Neuron (in vitro differentiated cells): Measurements from ENCODE around the gene OR52J3.

ENCODE experiments used
- H2AFZ ChIP-seq: one replicate; pipeline ENCODE4 v1.6.1; 2013; ENCODE audit warnings: low read depth, mild to moderate bottlenecking, inconsistent platforms, low read length, moderate library complexity
- H3K27me3 ChIP-seq: one replicate; pipeline ENCODE4 v1.6.1; 2013; ENCODE audit warnings: low read length; ENCODE audit not compliant: insufficient read depth
- H3K36me3 ChIP-seq: one replicate; pipeline ENCODE4 v1.6.1; 2013; ENCODE audit warnings: low read length; ENCODE audit not compliant: insufficient read depth
- H3K4me1 ChIP-seq: one replicate; pipeline ENCODE4 v1.6.1; 2013; ENCODE audit warnings: low read length; ENCODE audit not compliant: insufficient read depth
- H3K4me3 ChIP-seq: 2 replicates; pipeline ENCODE4 v1.5.1; 2013; ENCODE audit warnings: mild to moderate bottlenecking, low read length, moderate library complexity
- H3K9me3 ChIP-seq: one replicate; pipeline ENCODE4 v1.6.1; 2013; ENCODE audit warnings: low read length

Gene OR52J3

GRCh38 chr11:5059391-5059790 lies 13.1 kb downstream of the OR52J3 start, which contains the start of gene OR52E2:
TSS of gene OR52E2 (minus strand) at chr11:5059627. CDS start at chr11:5059627, 0 bp downstream.
- H2AFZ ChIP-seq: no peak within 1 kb of the TSS
- H3K4me3 ChIP-seq: no peak within 1 kb of the TSS
- H3K9me3 ChIP-seq: no peaks in the 10 kb centered on the region
- no peaks in the 10 kb centered on the region for H3K27me3 ChIP-seq
- no peaks in the 10 kb centered on the region for H3K36me3 ChIP-seq
- H3K4me1 ChIP-seq: no peaks in the 10 kb centered on the region

GRCh38 chr11:5065027-5065426 lies 18.7 kb downstream of the OR52J3 start:
- no peaks in the 10 kb centered on the region for H3K27me3 ChIP-seq
- no peak overlapping the region for H2AFZ ChIP-seq
- no peaks in the 10 kb centered on the region for H3K36me3 ChIP-seq
- no peaks in the 10 kb centered on the region for H3K4me1 ChIP-seq
- no peak overlapping the region for H3K4me3 ChIP-seq
- no peaks in the 10 kb centered on the region for H3K9me3 ChIP-seq

DNA sequence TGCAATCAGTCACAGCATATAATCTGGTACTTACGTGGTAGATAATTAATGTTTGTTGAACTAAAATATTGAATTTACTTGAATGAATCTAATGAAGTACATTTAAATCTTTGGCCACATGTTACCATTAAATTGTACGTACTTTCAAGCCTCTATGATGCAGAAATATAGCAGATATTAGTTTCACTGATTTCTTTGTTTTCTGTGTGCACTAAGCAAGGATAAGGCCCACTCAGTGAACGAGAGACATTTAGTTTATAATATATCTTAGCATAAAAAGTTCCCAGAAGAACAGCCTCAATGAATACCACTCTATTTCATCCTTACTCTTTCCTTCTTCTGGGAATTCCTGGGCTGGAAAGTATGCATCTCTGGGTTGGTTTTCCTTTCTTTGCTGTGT lies 22.9 kb downstream of the OR52J3 start, which contains the start of gene OR52E1:
Gene OR52E1 (plus strand): TSS at position 301 of the 400 bp plus-strand sequence.
- no peaks in the 10 kb centered on the region for H3K4me1 ChIP-seq
- no peaks in the 10 kb centered on the region for H3K36me3 ChIP-seq
- H3K9me3 ChIP-seq: no peaks in the 10 kb centered on the region
- no peak within 1 kb of the TSS for H2AFZ ChIP-seq
- H3K4me3 ChIP-seq: no peak within 1 kb of the TSS
- no peaks in the 10 kb centered on the region for H3K27me3 ChIP-seq

GRCh38 chr11:5071799-5072198 lies 25.5 kb downstream of the OR52J3 start:
- H3K4me1 ChIP-seq: no peaks in the 10 kb centered on the region

GRCh38 chr11:5081405-5081804 lies 35.1 kb downstream of the OR52J3 start:
- Histone ChIP-seq H2AFZ (no peak overlapping the region), H3K4me3 (no peak overlapping the region), H3K4me1 (no peaks in the 10 kb centered on the region), H3K9me3 (no peaks in the 10 kb centered on the region), H3K27me3 (no peaks in the 10 kb centered on the region), H3K36me3 (no peaks in the 10 kb centered on the region)

More at GRCh38 chr11:5071799-5072198, 25.5 kb downstream of the OR52J3 start:
- no peak overlapping the region for H3K4me3 ChIP-seq
- no peak overlapping the region for H2AFZ ChIP-seq
- no peaks in the 10 kb centered on the region for H3K27me3 ChIP-seq
- no peaks in the 10 kb centered on the region for H3K36me3 ChIP-seq
- no peaks in the 10 kb centered on the region for H3K9me3 ChIP-seq

DNA sequence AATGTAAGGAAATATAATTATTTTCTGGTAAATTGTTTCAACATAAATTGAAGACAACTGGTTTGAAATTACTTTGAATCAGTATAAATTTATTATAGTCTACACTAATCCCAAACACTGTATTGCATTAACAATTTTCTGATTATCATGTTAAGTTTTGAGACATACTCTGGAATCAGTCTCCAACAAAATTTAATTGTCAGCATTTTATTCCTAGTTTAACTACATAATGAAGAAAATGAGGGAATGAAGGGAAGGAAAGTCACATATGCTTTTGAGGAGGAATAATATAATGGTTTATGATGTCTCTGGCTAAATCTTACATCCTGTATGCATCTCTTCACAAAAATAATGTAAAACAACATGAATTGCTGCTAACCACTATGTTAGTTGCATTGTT lies 37.3 kb downstream of the OR52J3 start:
- no peaks in the 10 kb centered on the region for H3K27me3 ChIP-seq
- H3K4me3 ChIP-seq: no peak overlapping the region
- no peaks in the 10 kb centered on the region for H3K4me1 ChIP-seq
- no peaks in the 10 kb centered on the region for H3K36me3 ChIP-seq
- no peaks in the 10 kb centered on the region for H3K9me3 ChIP-seq
- H2AFZ ChIP-seq: no peak overlapping the region

GRCh38 chr11:5088556-5088955 lies 42.2 kb downstream of the OR52J3 start:
- no peaks in the 10 kb centered on the region for H3K36me3 ChIP-seq
- H2AFZ ChIP-seq: no peak overlapping the region
- H3K4me3 ChIP-seq: no peak overlapping the region
- H3K4me1 ChIP-seq: peaks cover 3% of the 10 kb centered on the region
- H3K27me3 ChIP-seq: no peaks in the 10 kb centered on the region
- no peaks in the 10 kb centered on the region for H3K9me3 ChIP-seq

DNA sequence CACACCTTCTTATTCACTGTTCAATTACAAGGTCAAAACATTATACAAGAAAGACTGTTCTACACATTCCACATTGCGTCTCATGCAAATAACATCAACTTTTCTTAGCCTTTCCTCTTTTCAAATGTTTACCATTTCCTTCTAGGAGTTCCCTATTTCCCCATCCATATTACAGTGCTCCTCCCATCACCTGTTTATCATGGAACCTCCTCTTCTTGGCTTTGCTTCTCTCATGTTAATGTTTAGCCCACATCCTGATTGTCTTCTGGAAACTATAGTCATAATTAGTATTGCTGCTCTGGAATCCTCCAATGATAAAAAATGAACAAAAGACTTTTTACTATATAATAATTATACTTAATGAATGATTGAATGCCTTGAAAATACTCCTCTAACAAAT lies 44.3 kb downstream of the OR52J3 start:
- H3K27me3 ChIP-seq: no peaks in the 10 kb centered on the region
- H3K4me3 ChIP-seq: no peak overlapping the region
- no peak overlapping the region for H2AFZ ChIP-seq
- no peaks in the 10 kb centered on the region for H3K36me3 ChIP-seq
- H3K4me1 ChIP-seq: peaks cover 3% of the 10 kb centered on the region
- H3K9me3 ChIP-seq: no peaks in the 10 kb centered on the region

DNA sequence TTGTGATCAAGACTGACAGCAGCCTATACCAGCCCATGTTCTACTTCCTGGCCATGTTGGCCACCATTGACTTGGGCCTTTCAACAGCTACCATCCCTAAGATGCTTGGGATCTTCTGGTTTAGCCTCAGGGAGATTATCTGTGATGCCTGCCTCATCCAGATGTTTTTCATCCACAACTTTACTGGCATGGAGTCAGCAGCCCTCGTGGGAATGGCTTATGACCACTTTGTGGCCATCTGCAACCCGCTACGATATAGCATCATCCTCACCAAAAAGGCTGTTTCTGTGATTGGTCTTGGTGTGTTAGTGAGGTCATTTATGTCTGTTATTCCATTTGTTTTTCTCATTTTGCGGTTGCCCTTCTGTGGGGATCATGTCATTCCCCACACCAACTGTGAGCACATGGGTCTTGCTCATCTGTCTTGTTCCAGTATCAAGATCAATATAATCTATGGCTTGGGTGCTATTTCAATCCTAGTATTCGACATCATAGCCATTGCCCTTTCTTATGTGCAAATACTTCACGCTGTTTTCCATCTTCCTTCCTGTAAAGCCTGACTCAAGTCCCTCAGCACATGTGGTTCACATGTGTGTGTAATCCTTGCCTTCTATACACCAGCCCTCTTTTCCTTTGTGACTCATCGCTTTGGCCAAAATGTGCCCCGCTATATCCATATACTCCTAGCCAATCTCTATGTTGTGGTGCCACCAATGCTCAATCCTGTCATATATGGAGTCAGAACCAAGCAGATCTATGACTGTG lies 46.7 kb downstream of the OR52J3 start:
- Histone ChIP-seq H3K36me3 (no peaks in the 10 kb centered on the region), H3K27me3 (no peaks in the 10 kb centered on the region), H3K4me1 (peaks cover 3% of the 10 kb centered on the region), H3K9me3 (no peaks in the 10 kb centered on the region), H2AFZ (no peak overlapping the region), H3K4me3 (no peak overlapping the region)

- Histone ChIP-seq H3K4me1 (no peaks in the 10 kb centered on the region), H3K36me3 (no peaks in the 10 kb centered on the region), H2AFZ (no peak overlapping the region), H3K27me3 (no peaks in the 10 kb centered on the region), H3K4me3 (no peak overlapping the region), H3K9me3 (no peaks in the 10 kb centered on the region)
These were observed 49.7 kb downstream of the OR52J3 start for GRCh38 chr11:5096011-5096410.
